T1000 (cell line): Measurements from ENCODE around the gene BHLHE40.

ENCODE experiments used
- DNase-seq: peaks from one replicate; lab custom pipeline; 2025; ENCODE audit warnings: mixed read lengths; lab: John Stamatoyannopoulos, UW

The BHLHE40 gene

DNA sequence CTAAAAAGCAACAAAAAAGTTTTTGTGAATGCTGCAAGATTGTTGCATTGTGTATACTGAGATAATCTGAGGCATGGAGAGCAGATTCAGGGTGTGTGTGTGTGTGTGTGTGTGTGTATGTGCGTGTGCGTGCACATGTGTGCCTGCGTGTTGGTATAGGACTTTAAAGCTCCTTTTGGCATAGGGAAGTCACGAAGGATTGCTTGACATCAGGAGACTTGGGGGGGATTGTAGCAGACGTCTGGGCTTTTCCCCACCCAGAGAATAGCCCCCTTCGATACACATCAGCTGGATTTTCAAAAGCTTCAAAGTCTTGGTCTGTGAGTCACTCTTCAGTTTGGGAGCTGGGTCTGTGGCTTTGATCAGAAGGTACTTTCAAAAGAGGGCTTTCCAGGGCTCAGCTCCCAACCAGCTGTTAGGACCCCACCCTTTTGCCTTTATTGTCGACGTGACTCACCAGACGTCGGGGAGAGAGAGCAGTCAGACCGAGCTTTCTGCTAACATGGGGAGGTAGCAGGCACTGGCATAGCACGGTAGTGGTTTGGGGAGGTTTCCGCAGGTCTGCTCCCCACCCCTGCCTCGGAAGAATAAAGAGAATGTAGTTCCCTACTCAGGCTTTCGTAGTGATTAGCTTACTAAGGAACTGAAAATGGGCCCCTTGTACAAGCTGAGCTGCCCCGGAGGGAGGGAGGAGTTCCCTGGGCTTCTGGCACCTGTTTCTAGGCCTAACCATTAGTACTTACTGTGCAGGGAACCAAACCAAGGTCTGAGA is 4.7 kb downstream of the BHLHE40 start:
- peak; percentile 69 for DNase-seq

DNA sequence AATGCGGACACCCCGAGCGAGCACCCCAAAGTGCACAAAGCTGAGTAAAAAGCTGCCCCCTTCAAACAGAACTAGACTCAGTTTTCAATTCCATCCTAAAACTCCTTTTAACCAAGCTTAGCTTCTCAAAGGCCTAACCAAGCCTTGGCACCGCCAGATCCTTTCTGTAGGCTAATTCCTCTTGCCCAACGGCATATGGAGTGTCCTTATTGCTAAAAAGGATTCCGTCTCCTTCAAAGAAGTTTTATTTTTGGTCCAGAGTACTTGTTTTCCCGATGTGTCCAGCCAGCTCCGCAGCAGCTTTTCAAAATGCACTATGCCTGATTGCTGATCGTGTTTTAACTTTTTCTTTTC is 5.3 kb downstream of the BHLHE40 start:
- DNase-seq, result no peak

DNA sequence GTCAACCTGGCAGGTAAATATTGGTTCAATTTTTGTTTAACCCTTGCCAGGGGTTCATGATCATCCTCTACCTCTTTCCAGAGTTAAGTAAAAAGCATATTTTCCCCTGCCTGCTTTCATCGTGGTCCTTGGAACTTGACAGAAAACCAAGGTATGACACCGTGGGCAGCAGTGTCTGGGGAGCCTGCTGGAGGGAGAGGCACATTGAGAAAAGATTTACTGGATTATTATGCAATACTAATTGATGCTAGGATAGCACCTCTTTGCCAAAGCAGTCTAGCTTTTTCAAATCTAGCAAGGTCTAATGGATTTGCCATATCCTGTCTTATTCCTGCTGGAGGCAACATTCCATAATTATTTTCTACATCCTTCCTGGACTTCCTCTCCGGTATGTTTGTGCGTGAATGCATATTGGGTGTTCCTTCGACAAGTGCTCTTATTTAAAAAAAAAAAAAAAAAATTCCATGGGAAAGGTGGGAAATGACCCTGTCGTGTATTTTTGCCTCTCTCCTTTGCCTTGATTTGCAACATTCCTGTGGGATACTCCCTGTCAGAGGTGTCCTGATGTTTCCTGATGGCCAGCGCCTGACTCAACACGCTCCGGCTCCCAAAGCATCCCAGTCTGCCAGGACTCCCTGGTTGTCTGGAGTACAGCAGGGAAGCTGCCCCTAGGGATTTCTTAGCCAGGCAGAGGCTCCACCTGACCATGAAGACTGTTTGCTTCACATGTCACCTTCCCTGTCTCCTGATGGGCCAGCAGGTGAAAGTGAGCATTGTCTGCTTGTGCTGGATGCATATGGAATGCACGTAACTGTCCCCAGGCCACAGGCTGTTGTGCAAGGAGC is 6.3 kb downstream of the BHLHE40 start:
- DNase-seq, result no peak

DNA sequence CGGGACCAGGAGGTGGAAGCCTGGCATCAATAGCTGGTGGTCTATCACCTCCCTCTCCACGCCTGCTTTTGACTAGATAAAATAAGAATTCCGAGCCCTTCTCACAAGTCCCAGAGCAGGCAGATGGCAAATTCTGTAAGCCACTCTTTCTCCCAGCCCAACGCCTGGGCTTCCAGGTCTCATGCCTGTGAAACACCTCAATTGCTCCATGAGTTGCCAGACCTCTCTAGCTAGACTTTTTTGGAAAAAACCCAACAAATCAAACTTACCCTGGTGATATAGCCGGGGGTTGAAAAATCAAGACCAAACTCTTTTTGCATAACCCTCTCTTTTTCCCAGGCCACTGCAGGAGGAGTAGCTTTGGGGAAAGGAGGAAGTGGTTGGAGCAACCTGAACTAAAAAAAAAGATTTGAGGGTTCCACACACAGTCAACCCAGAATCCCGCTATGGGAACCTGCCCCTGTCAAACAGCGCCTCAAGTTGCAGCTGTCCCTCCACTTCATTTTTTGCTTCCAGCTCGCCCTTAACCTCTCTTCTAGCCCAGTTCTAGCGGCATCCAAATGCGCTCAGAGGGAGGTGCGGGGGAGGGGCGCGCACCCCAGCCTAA is 7.0 kb downstream of the BHLHE40 start:
- no peak for DNase-seq

DNA sequence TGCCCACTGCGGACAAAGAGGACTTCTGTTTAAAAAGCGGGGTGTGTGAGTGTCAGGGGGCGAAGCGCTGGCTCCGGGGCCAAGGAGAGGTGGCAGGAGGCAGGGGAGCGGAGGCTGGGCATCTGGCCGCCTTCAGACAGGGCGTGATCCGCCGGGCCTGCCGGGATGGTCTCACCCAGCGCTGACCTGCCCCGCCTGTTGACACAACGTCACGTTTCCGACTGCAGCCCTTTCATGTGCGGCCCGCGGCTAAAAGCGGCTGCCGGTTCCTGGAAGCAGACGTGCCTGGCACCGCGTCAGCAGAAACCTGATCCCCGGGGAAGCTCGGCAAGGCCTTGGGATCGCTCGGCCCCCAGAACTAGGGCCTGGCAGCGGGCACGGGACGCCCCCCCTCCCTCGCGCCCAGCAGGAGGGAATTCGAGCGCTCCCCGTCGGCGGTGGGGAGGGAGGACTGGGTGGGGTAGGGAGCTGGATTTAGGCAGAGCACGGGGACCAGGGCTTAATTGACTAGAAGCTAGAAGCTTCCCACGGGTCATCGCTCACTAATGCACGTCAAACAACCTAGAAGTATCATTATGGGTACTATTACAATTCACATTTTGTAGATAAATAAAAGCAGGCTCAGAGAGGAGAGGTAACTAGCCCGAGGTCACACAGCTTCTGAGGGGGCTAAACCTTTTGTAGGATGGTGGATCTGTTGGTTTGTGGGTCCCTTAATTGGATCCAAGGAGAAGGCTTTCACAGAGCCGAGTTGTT is 7.7 kb downstream of the BHLHE40 start:
- DNase-seq, result peak; percentile 96

DNA sequence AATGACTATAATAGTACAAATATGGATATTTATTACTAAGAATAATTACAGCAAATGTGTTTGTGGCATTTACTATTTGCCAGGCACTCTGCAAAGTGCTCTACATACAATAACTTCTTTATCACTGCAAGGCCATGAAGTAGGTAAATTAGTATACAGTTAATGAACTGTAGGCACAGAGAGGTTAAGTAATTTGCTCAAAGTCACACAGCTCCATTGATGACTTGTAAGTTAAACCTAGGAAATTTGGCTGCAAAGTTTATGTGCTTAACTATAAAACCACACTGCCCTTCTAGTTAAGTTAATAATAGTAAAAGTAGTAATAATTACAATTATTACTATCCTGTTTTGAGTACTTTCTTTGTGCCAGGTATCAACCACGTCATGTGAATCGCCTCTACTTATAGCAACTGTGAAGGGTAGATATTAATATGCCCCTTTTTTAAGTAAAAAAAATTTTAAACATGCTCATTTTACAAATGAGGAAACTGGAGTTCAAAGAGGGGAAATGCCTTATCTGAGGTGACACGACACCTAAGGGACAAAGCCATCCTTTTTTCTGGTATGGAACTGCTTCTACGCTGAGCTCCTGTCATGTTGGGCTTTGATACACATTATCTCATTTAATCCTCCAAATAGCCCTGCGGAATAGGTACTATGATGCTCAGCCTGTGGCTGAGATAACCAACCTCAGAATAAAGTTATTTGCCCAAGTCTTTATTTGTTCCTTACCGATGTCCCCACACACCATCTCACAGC is 8.5 kb downstream of the BHLHE40 start:
- no peak for DNase-seq

DNA sequence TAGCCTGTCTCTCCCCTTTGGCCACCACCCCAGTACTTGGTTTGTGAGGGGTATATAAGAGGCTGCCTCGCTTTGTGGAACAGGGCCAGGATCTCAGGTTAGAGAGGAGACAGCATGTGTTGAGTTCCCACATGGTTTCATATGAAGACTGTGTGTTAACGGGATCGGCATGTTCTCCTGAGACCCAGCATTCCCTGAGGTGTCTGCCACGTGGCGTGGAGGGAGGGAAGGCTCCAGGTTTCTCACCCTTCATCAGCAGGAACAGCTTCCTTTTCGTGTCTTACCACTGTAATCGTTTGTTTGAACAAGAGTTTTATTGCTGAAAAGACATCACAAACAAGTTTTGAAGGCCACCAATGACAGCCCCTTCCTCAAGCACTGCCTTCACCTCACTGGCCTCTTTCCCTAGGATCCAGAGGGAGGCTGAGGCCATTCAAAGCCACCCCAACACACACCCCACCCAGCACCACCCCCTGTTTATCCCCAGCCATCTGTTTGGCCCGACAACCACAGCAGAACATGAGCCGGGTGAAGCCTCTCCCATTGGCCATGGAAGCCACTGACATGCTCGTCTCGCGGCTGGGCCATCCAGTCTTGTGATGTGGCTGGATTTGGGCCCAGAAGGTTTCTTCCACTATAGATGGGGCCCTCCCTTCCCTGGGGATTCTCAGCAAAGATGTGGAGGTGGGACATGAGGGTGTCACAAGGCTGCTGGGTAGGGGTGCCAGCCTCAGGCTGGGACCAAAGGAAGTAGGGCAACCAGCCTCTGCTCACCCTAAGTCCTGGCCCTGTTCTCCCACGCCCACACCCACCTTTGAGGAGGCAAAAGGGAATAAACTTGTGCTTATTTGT is 10.0 kb downstream of the BHLHE40 start:
- DNase-seq, result no peak

DNA sequence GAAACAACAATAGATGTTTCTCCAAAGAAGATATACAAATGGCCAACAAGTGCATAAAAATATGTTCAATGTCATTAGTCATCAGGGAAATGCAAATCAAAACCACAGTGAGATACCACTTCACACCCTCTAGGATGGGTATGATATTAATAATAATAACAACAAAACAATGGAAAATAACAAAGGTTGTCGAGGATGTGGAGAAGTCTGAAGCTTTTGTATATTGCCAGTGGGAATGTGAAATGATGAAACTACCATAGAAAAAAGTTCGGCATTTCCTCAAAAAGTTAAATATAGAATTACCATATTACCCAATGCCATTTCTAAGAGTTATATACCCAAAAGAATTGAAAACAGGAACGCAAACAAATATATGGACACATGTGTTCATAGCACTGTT is 10.8 kb downstream of the BHLHE40 start:
- DNase-seq, result no peak

DNA sequence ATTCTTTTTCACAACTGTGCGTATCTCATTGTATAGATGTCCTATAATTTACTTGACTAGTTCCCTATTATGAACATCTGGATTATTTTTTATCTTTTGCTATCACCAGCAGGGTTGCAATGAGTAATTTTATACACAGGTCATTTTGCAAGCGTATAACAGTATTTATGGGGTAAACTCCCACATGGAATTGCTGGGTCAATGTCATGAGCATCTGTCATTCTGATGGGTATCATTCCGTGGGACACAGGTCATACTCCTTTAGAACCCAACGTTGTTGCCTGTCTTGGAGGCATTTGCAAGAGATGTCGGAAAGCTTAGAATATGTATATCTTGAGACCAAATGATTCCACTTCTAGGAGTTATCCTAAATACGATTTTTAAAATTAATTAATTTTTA is 12.9 kb downstream of the BHLHE40 start:
- no peak for DNase-seq

DNA sequence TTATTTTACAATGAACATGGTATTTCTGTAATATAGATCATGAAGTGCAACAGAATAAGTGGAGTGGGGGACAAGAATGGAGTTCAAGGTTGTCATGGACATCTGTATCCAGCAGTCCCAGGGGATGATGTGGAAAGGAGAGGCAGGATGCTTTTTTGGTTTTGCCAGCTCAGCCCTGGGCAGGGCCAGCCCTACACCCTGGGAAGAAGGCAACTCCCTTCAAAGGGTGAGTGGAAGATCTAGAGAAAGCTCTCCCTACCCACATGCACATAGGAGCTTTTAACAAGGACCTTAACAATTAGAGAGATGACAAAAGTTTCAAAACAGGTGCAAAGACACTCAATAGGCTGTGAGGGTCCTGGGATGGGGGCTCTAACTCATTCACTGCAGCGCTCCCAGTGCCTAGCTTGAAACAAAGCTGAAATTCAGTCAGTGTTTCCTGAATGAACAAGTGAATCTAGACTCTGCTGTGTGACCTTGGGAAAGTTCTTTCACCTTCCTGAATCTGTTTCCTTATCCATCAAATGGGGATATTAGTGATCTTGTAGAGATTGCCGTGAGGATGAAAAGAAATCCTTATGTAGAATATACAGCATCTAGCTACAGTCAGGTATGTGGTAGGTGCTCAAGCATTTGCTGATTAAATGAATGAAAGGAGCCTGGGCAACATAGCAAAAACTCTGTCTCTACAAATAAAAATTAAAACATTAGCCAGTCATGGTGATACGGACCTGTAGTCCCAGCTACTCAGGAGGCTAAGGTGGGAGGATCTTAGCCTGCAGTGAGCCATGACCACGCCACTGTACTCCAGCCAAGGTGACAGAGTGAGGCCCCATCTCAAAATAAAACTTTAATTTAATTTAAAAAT is 14.3 kb downstream of the BHLHE40 start:
- no peak for DNase-seq

DNA sequence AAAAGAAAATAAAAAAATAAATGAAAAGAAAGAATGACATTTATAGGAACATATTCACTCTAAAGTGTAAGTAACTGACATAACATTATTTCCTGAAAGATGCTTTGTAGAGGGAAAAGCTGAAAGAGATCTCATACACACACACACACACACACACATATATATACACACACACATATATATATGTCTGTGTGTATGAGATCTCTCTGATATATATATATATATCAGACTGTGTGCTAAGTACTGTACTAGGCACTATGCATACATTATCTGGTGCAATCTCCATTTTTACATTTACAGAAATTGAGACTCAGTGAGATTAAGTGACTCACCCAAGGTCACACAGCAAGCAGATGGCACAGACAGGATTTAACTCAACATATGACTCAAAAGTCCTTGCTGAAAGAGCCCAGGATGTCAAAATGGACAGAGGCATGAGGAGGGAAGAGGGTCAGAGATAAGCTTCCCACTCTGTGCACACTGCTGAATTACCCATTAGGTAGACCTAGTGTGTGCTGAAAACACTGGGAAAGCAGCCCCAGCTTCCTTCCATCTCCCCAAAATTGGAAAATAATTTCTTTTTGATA is 15.0 kb downstream of the BHLHE40 start:
- no peak for DNase-seq

DNA sequence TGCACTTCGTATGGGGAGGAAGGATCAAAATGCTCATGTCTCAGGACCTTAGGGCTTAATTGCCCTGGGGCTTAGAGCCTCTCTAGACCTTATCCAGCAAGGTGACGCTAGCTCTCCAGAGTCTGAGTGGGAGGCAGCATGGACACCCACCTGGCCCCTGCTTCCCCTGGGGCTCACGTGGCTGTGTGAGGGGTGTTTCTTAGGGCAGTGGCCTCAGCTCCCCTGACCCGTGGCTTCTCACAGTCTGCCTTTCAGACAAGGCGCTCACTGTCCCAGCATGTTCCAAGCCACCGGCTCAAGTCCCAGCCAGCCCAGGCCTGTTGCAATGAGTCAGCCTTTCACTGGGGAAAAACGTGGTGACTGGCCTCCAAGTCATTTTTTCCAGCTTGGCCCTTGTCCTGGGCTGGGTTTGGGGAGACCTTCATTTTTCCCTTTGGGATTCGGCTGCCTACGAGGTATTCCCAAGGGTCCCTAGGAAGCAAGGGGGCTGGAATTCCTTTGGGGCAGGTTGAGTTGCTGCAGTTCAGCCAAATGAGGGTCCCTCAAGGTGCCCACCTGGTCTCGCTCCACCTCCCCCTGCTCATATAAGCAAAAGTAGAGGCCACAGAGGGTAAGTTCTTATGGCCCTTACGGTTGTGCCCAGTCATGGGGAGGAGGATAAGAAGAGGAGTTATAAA is 15.7 kb downstream of the BHLHE40 start:
- DNase-seq, result peak; percentile 72

DNA sequence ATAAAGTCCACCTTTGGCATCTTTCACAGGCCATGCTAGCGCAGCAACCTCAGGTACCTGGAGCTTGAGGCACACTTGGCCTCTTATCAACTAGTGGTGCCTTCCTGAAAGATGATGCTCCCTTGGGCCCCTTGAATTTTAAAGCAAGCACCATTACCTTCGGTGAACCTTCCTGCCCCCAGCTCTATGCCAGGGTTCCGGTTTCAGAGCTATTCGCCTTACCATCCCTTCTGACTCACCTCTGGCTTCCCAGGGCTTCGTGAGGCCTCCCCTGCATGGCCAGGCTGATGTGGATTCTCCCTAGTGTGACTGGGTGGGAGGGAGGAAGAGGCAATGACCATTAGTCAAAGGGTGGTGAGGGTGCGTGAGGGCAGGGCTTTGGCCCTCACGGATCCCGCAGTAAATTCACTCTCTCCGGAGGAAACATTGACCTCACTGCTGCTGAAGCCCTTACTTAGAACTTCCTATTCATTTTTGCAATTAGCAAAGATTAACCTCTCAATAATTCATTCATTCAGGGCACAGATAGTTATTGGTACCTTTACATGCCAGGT is 16.3 kb downstream of the BHLHE40 start:
- peak; percentile 38 for DNase-seq

DNA sequence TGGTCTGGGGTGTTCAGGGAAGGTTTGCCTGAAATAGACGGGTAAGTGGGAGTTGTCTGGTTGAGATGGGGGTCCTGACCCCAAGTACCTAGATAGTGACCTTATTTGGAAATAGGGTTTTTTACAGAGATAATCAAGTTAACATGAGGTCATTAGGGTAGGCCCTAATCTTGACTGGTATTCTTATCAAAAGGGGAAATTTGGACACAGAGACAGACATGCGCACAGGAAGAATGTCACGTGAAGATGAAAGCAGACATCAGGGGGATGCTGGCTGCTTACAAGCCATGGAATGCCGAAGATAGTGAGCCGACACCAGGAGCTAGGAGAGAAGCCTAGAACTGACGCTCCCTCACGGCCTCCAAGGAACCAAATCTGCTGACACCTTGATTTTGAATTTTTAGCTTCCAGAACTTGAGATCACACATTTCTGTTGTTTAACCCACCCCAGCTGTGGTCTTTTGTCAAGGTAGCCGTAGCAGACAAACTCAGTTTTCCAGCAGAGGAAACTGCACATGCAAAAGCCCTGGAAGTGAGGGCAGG is 17.1 kb downstream of the BHLHE40 start:
- no peak for DNase-seq

DNA sequence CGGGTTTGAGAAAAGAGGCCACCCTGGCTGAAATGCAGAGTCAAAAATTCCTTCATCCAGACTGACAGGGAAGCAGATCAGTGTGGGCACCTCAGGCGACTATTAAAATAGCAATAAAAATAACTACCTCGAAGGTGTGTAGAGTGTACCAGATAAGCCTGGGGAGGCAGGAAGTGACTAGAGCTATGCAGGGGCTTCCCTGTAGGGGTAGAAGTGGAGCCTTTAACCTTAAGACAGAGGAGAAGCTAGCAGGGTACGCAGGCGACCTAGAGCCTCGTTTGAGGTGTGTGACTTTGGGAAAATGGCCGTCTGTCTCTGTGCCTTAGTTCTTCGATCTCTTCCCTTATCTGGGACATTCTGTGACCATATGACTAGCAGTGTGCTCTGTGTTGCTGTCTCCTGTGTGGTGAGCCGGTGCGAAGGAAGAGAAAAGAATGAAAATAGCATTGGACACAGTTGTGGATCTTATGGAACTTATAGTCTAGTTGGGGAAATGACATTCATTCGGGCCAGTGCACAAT is 17.6 kb downstream of the BHLHE40 start:
- DNase-seq, result no peak

DNA sequence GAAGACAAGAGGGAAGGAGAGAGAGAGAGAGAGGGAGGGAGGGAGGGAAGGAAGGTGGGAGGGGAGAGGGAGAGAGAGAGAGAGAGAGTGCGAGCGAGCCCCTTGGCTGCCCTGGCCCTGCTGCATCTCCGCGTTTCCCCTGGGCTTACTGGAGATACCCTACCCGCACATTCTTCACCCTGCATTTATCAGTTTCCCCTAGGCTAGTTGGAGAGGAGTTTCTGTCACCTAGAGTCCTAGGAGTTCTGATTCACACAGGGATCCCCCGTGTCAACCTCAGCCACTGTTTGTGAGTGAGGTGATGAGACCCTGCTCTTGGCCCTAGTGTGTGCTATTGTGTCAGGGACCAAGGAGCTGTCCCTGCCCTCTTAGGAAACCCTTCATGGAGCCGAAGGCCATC is 18.7 kb downstream of the BHLHE40 start:
- no peak for DNase-seq

DNA sequence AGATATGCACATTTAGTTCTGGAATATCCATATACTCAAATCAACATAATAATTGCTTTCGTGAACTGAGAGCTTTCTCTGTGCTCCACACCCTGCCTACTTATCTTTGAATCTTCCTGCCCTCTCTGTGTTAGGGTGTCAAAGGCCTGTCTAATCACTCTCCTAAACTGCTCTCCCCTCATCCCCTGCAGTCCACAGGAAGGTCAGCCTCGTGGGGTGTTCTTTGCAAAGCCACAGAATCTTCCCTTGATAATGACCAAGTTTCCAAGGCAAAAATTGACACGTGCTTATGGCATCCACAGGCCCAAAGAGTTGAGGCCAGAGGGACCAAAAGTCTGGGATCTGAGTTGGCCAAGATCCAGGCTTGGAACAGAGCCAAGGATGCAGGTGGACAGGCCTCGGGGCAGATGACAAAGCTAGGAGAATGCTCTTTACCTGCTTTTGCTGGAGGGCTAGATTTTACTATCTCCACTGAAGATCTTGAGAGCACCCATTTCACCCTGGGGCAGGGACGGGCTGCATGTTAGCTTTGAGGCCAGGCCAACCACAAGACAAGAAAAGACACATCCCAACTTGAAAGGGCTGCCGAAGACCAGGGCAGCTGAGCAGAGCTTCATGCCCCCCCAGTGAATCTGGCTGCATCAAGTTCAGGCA is 20.4 kb downstream of the BHLHE40 start:
- DNase-seq, result peak; percentile 27
